Activated CD4-positive, alpha-beta memory T cell treated with anti-CD3 and anti-CD28 coated beads, Interleukin-2, amount 10 ng/mL, durations not matched to agents 7 days and 5 days (primary cell): ENCODE results near the gene PPP2R2D. TPM values are rescaled to one million over a fixed set of nuclear protein-coding genes. Genes with fewer than 3 reads are reported as not detected.

Source experiments
- CTCF ChIA-PET: fragments of 350-600 bp; sonication (Branson Sonifier 250); formaldehyde crosslinking; loops from one replicate; lab custom pipeline; 2021; ENCODE audit warnings: antibody characterized with exemption, inconsistent platforms; lab: Charles Lee
- POLR2A ChIA-PET: fragments of 350-600 bp; sonication (Branson Sonifier 250); formaldehyde crosslinking; loops from one replicate; lab custom pipeline; 2021; ENCODE audit warnings: antibody characterized with exemption; lab: Charles Lee
- DNase-seq: peaks from one replicate; pipeline ENCODE4 v3.0.0-alpha.2; 2020
- H3K27ac Mint-ChIP-seq: one replicate; pipeline ENCODE4 v1.8.0; 2021; ENCODE audit warnings: mild to moderate bottlenecking, mixed read lengths
- H3K27me3 Mint-ChIP-seq: one replicate; pipeline ENCODE4 v1.8.0; 2021; ENCODE audit warnings: mixed read lengths
- H3K36me3 Mint-ChIP-seq: one replicate; pipeline ENCODE4 v1.8.0; 2021; ENCODE audit warnings: low read depth, mixed read lengths
- H3K4me1 Mint-ChIP-seq: one replicate; pipeline ENCODE4 v1.8.0; 2021; ENCODE audit warnings: mixed read lengths
- H3K4me3 Mint-ChIP-seq: one replicate; pipeline ENCODE4 v1.8.0; 2021; ENCODE audit warnings: mild to moderate bottlenecking, mixed read lengths
- H3K9me3 Mint-ChIP-seq: one replicate; pipeline ENCODE4 v1.8.0; 2021; ENCODE audit warnings: mixed read lengths
- total RNA-seq, 2 experiments: library from RNA; stranded (reverse); gene quantifications; one replicate each; pipeline ENCODE4 v1.2.3, GENCODE V29; 2021

PPP2R2D gene
- total RNA-seq, 2 experiments from 2014 or later: 40.3 to 40.8 TPM

DNA sequence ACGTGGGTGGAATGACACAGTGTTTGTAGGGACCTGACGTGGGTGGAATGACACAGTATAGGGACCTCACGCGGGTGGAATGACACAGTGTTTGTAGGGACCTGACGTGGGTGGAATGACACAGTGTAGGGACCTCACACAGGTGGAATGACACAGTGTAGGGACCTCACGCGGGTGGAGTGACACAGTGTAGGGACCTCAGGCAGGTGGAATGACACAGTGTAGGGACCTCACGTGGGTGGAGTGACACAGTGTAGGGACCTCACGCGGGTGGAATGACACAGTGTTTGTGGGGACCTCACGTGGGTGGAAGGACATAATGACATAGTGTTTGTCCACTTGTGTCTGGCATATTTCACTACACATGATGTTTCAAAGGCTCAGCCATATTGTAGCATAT is 19.3 kb downstream of the PPP2R2D start:
- Mint-ChIP-seq H3K4me3 (no peak overlapping the region), H3K9me3 (peaks cover 21% of the 10 kb centered on the region), H3K36me3 (peaks cover 63% of the 10 kb centered on the region), H3K4me1 (peaks cover 13% of the 10 kb centered on the region), H3K27ac (no peak overlapping the region), H3K27me3 (no peaks in the 10 kb centered on the region)
- CTCF ChIA-PET: no interaction called here
- DNase-seq: no peak
- POLR2A ChIA-PET: no interaction called here

DNA sequence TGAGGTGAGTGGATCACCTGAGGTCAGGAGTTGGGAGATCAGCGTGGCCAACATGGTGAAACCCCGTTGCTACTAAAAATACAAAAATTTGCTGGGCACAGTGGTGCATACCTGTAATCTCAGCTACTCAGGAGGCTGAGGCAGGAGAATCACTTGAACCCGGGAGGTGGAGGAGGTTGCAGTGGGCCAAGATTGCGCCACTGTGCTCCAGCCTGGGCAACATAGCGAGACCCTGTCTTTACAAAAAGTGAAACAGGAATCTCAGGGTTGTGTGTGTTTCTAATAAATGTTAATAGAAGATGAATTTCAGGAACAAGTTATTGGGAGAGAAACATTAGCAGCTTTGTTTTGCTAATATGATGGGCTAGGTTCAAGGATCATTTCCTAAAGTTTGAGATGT is 19.9 kb downstream of the PPP2R2D start:
- no peaks in the 10 kb centered on the region for H3K27me3 Mint-ChIP-seq
- no peak overlapping the region for H3K27ac Mint-ChIP-seq
- H3K9me3 Mint-ChIP-seq: peaks cover 26% of the 10 kb centered on the region
- POLR2A ChIA-PET: no interaction called here
- CTCF ChIA-PET: no interaction called here
- peaks cover 18% of the 10 kb centered on the region for H3K4me1 Mint-ChIP-seq
- H3K36me3 Mint-ChIP-seq: peaks cover 63% of the 10 kb centered on the region
- no peak for DNase-seq
- no peak overlapping the region for H3K4me3 Mint-ChIP-seq

DNA sequence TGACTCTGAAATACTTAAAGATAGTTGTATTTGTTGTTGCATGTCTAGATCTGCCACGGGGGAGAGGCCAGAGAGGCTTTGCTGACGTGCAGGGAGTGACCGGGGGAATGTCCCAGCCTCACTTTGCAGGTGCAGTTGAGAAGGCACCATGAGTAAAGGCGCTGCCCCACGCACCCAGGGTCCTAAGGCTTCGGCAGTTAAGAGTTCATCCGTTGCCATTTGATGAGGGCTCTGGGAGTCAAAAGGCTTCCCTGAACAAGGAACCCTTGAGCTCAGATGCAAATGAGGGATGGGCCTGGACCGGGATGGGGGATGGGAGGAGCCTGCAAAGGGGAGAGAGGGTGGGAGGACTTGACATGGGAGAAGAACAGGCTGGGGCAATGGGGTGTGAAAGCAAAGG is 20.4 kb downstream of the PPP2R2D start:
- peaks cover 18% of the 10 kb centered on the region for H3K4me1 Mint-ChIP-seq
- no peak for DNase-seq
- H3K9me3 Mint-ChIP-seq: peaks cover 27% of the 10 kb centered on the region

DNA sequence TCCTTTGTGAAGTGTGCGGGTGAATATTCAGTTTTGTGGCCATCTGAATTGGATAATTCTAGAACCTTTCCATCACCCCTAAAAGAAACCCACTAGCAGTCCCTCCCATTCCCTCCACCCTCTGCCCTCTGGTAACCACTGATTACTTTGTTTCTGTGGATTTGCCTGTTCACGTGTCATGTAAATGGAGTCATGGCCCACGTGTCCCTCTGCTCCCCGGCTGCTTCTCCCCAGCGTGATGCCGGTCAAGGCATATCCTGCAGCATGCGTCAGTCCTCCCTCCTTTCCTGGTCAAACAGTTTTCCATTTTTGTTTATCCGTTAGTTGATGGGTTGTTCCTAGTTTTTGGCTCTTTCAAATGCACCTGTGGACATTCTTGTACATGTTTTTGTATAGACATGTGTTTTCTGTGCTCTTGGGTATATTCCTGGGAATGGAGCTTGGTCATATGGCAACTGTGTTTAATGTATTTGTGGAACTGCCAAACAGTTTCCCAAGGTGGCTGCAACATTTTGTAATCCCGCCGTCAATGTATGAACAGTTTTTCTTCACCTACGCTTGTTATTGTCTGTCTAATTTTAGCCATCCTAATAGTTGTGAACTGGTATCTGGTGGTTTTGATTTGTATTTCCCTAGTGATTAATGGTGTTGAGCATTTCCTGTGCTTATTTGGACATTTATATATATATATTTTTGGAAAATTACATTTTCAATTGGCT is 22.4 kb downstream of the PPP2R2D start:
- Mint-ChIP-seq H3K9me3 (peaks cover 24% of the 10 kb centered on the region), H3K36me3 (peaks cover 54% of the 10 kb centered on the region), H3K27ac (no peak overlapping the region), H3K4me1 (peaks cover 36% of the 10 kb centered on the region), H3K4me3 (no peak overlapping the region), H3K27me3 (no peaks in the 10 kb centered on the region)
- DNase-seq: no peak
- ChIA-PET CTCF (no interaction called here), POLR2A (no interaction called here)

More for the DNA sequence above, 20.4 kb downstream of the PPP2R2D start:
- no peaks in the 10 kb centered on the region for H3K27me3 Mint-ChIP-seq
- no peak overlapping the region for H3K27ac Mint-ChIP-seq
- POLR2A ChIA-PET: no interaction called here
- H3K36me3 Mint-ChIP-seq: peaks cover 59% of the 10 kb centered on the region
- CTCF ChIA-PET: no interaction called here
- H3K4me3 Mint-ChIP-seq: no peak overlapping the region

DNA sequence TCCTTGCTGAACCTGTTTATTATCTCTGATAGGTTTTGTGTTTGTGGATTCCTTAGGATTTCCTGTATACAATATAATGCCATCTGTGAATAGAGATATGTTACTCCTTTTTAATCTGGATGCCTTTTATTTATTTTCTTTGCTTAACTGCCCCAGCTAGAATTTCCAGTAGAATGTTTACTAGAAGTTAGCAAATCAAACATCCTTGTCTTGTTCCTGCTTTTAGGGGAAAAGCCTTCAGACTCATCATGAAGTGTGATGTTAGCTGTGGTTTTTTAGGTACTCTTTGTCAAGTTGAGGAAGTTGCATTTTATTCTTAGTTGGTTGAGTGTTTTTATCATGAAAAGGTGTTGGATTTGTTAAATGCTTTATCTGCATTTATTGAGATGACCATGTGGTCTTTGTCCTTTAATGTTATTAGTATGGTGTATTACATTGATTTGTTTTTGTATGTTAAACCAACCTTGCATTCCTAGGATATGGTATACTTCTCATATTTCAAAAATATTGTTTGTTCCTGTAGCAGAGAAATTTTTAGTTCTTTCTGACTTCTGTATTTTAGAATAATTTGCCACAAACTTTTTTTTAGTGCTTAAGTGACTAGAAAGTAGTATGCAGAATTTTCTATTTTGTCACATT is 24.3 kb downstream of the PPP2R2D start:
- CTCF ChIA-PET: no interaction called here
- H3K27ac Mint-ChIP-seq: no peak overlapping the region
- H3K27me3 Mint-ChIP-seq: no peaks in the 10 kb centered on the region
- POLR2A ChIA-PET: no interaction called here
- H3K36me3 Mint-ChIP-seq: peaks cover 45% of the 10 kb centered on the region
- H3K4me3 Mint-ChIP-seq: no peak overlapping the region
- H3K4me1 Mint-ChIP-seq: peaks cover 54% of the 10 kb centered on the region
- no peak for DNase-seq
- H3K9me3 Mint-ChIP-seq: peaks cover 20% of the 10 kb centered on the region

DNA sequence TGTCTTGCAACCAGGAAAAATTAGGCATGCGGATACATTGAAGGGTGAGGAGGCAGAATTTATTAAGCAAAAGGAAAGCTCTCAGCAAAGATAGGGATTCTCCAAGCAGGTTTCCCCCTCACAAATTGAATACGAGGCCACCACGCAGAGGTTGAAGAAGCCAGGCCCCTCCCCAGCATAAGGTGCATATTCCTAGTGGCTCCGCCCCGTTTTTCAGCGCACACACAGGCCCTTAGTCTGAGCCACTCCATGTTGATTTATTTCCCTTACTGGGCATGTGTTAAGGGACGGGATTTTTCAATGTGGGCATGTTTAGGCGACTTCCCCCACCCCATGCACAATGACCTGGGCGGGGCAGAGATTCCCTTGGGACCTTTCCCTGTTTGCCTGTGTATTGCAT is 24.9 kb downstream of the PPP2R2D start:
- POLR2A ChIA-PET: no interaction called here
- H3K36me3 Mint-ChIP-seq: peaks cover 44% of the 10 kb centered on the region

DNA sequence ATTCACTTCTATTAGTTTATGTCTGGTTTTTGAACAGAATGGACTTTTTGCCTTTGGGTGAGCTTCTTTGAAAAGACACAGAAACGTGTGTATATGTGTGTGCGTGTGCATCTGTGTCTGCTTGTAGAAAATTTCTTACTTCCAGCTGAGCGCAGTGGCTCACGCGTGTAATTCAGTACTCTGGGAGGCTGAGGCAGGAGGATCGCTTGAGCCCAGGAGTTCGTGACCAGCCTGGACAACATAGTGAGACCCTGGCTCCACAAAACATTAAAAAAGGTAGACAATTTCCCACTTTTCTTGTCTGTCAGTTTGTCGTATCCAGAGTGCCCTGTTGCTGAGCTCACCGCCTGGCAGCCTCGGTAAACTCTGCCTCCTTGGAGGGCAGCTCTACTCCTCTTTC is 25.4 kb downstream of the PPP2R2D start:
- H3K9me3 Mint-ChIP-seq: peaks cover 20% of the 10 kb centered on the region
- H3K27me3 Mint-ChIP-seq: no peaks in the 10 kb centered on the region
- peaks cover 61% of the 10 kb centered on the region for H3K4me1 Mint-ChIP-seq
- POLR2A ChIA-PET: interaction anchor here (0.6 to 1.6 kb wide), 2 partner anchors 25 to 26 kb away, joined by 3 read pairs; no protein-coding TSS in a partner anchor
- DNase-seq: no peak
- CTCF ChIA-PET: interaction anchor here (0.6 to 1.3 kb wide), 2 partner anchors 14 to 96 kb away, joined by 3 to 5 read pairs; no protein-coding TSS in a partner anchor
- peaks cover 43% of the 10 kb centered on the region for H3K36me3 Mint-ChIP-seq
- no peak overlapping the region for H3K27ac Mint-ChIP-seq
- H3K4me3 Mint-ChIP-seq: no peak overlapping the region

More for the DNA sequence above, 24.9 kb downstream of the PPP2R2D start:
- H3K27me3 Mint-ChIP-seq: no peaks in the 10 kb centered on the region
- H3K27ac Mint-ChIP-seq: no peak overlapping the region
- H3K4me1 Mint-ChIP-seq: peaks cover 58% of the 10 kb centered on the region
- DNase-seq: no peak
- peaks cover 20% of the 10 kb centered on the region for H3K9me3 Mint-ChIP-seq
- H3K4me3 Mint-ChIP-seq: no peak overlapping the region
- CTCF ChIA-PET: interaction anchor here (0.6 kb wide), 1 partner anchor 14 kb away, joined by 5 read pairs; no protein-coding TSS in a partner anchor

DNA sequence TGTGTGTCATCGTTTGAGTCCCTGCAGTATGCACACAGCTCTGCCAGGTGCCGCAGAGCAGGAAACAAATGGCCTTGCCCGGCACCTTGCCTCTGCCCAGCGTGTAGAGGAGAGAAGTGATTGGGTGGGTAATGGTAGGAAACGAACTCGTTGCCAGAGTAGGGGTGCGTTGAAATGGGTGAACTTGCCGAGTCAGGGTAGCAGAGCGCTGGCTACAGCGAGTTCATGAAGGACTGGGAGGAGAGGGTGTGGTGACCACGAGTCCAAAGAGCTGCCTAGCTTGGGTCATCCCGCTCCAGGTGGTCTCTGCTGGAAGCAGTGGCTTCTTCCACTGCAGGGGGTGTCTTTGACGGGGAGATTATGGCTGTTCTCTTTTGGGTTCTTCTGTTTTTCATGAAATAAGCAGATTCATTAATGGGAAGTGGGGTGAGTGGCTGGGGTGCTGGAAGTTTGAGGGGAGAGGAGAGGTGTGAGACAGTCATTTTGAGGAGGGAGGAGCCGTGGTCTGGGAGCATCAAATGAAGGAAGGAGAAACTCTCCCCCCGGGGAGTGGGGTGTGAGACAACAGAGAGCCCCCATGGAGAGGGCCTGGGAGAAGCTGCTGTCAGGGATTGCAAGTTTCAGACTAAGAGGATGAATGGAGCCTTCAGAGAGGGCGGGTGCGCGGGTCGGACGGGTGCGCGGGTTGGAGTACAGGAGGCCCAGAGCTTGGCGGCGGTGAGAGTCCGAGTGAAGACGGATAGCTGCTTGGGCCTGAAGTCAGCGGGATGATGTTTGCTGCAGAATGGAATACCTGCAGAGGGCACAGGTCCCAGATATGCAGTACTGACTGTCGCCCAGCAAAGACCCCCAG is 26.2 kb downstream of the PPP2R2D start:
- Mint-ChIP-seq H3K27me3 (no peaks in the 10 kb centered on the region), H3K36me3 (peaks cover 37% of the 10 kb centered on the region), H3K4me3 (no peak overlapping the region), H3K4me1 (peaks cover 67% of the 10 kb centered on the region), H3K9me3 (peaks cover 20% of the 10 kb centered on the region), H3K27ac (peak overlapping the region; percentile 23)
- ChIA-PET CTCF (interaction anchor here (1.3 kb wide), 1 partner anchor 96 kb away, joined by 3 read pairs; no protein-coding TSS in a partner anchor), POLR2A (interaction anchor here (0.6 to 1.6 kb wide), 3 partner anchors 23 to 27 kb away, joined by 3 read pairs; no protein-coding TSS in a partner anchor)
- DNase-seq: no peak

DNA sequence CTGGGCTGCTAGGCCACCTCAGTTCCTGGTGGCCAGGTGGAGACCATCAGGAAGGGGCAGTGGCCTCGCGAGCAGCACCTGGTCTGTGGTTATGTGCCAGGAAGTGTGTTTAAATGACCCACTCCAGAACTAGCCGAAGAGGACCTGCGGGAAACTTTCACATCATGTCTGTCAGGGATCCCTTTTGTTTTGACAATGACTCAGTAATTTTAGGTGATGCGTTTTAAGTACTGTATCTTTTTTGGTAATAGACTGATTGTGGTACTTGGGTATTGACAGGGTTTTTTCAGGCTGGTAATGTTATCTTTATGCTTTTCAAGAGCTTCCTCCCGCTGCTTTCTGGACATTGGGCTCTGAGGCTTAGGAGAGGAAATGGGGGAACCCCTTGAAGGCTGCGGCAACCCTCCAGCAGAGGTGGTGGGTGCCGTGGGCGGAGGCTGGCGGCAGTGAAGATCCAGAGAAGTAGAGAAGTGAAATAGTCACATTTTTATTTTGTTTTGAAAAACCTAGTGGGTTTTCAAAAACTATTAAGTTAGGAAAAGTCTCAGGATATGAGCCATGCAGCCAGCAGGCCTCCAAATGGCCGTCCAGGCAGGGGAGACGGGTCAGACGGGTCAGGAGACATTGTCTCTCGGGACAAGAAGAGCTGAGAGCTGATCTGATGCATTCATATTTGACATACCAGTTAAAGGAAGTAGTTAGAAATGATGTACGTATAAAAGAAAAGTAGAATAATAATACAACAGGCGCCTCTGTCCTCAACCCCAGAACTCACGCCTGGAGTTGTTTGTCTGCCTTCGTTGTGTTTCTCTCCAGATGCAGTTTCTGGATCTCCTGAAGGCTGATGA is 27.7 kb downstream of the PPP2R2D start:
- Mint-ChIP-seq H3K4me3 (peak overlapping the region; percentile 12), H3K36me3 (peaks cover 32% of the 10 kb centered on the region), H3K9me3 (peaks cover 15% of the 10 kb centered on the region), H3K27me3 (no peaks in the 10 kb centered on the region), H3K4me1 (peaks cover 64% of the 10 kb centered on the region), H3K27ac (peak overlapping the region; percentile 63)
- POLR2A ChIA-PET: interaction anchor here (1.5 to 1.9 kb wide), 3 partner anchors 24 to 32 kb away, joined by 3 to 7 read pairs (median 5); no protein-coding TSS in a partner anchor
- peak; percentile 40 for DNase-seq
- CTCF ChIA-PET: interaction anchor here (0.9 to 1.0 kb wide), 2 partner anchors 55 to 94 kb away, joined by 3 to 5 read pairs; no protein-coding TSS in a partner anchor

DNA sequence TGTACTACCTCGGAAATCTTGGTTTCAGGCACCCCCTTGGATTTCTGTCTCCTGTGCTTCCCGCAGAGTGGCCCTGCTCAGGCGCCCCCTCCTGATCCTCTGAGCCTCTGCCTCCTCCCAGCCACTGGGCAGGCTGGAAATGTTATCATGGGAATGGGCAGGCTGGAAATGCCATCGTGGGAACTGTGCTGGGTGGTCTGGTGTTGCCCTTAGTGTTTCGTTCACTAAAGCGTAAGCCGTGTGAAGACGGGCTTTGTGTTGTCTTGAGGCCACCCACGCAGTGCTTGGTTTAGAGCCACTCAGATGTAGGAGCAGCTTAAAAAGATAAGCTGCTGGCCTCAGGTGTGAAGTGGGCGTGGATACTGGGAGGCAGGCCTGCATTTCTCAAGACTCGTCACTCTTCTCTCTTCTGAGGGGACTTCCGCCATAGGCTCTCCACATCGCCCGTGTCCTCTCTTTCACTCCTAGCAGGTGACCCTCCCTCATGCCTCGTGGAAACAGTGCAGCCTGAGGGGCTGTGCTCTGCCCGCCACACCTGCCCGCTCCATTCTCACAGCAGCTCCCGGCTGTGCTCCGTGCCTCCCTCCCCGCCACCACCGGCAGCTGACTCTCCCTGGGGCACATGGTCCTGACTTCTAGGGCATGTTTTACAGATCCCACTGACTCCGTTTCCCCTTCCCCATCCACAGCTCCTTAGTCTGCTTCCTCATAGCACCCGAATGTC is 28.5 kb downstream of the PPP2R2D start:
- Mint-ChIP-seq H3K27me3 (no peaks in the 10 kb centered on the region), H3K4me1 (peaks cover 67% of the 10 kb centered on the region), H3K9me3 (peaks cover 13% of the 10 kb centered on the region), H3K36me3 (peaks cover 34% of the 10 kb centered on the region), H3K27ac (no peak overlapping the region), H3K4me3 (no peak overlapping the region)
- POLR2A ChIA-PET: interaction anchor here (1.5 to 1.9 kb wide), 3 partner anchors 25 to 33 kb away, joined by 3 to 7 read pairs (median 5); no protein-coding TSS in a partner anchor
- DNase-seq: no peak
- CTCF ChIA-PET: interaction anchor here (0.9 kb wide), 1 partner anchor 54 kb away, joined by 5 read pairs; no protein-coding TSS in a partner anchor

DNA sequence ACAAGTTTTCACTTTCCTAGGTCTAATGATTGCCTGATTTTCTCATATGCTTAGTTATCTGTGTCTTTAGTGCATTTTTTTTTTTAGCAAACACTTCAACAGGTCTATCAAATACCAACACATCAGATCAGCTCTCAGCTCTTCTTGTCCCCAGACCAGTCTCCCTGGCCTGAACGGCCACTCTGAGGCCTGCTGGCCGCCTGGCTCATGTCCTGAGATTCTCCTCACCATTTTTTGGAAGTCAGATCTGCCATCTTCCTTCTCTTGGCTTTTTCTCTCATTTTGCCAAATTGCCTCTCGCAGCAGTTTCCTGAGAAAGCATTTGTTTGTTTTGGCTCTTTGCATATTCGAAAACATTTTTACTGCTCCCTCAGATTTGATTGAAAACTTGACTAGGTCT is 29.3 kb downstream of the PPP2R2D start:
- peaks cover 70% of the 10 kb centered on the region for H3K4me1 Mint-ChIP-seq
- CTCF ChIA-PET: no interaction called here
- POLR2A ChIA-PET: no interaction called here
- no peaks in the 10 kb centered on the region for H3K27me3 Mint-ChIP-seq
- H3K4me3 Mint-ChIP-seq: no peak overlapping the region
- peaks cover 35% of the 10 kb centered on the region for H3K36me3 Mint-ChIP-seq
- DNase-seq: no peak
- peaks cover 6% of the 10 kb centered on the region for H3K9me3 Mint-ChIP-seq
- H3K27ac Mint-ChIP-seq: no peak overlapping the region
